GM20431 (cell line): ENCODE data around the gene CALML5.

Source experiments
- in situ Hi-C: fragments of 300-500 bp; cut with MseI, MboI; formaldehyde crosslinking; loops from one replicate; pipeline ENCODE4 v1.15.0; 2020; ENCODE audit warnings: low sequenced_read_pairs; ENCODE audit not compliant: unreplicated experiment

Gene CALML5

DNA sequence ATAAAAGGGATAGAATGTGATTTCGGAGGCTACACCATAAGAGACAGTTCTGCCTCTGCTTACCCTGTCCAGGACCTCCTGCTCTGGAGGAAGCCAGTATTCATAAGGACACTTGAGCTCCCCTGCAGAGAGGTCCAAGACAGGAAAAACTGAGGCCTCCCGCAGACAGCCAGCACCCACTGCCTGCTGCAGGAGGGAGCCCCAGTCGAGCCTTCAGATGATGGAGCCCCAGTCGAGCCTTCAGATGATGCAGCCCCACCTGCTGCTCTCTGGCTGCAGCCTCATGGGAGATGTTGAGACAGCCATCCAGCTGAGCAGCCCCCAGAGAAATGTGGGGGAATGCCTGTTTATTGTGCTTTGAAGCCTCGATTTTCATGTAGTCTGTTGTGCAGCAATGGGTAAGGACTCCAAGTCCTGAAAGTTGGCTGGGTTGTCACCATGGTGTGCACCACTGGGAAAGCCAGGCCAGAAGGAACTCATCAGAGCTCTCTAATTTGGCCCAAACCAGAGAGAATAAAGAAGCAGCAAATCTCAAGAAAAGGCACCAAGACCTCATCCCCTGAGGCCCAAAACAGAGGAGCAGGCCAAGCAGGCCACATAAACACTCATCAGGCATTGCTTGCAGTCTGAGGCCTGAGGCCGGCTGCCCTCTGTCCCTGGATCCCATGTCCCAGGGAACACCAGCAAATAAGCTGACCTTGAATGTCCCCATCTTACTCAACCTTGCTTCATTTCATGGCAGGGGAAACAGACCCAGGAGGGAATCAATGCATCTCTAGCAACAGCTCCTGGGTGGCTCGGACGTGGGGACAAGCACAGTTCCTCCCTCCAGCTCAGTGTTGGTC lies 30.9 kb downstream of the CALML5 start:
- in situ Hi-C loops: no loop called here

DNA sequence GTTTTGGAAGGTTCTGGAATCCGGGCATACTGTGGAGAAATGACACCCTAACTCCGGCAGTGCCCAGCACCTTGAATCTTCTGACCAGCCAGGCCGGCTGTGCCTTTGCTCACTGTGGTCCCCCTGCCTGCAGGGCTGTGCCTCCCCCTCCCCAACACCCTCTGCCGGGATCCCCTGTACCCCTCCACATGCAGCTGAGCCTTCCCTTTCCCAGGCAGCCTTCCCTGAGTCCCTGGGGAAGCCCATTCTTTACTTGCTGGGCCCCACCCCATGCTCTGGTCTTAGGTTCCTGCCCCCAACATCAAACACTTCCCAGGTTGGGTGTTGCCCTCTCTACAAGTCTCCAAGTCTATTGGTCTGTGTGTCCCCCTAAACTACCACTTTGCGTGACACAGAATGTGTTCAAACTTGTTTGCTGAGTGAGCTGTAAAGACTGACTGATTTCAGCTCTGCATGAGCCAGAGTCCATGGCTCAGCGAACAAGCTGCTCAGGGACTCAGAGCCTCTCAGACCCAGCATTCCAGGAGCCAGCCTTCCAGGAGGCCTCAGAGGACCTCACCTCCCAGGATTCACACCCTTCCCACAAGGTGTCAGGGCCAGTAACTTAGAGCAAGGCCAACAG lies 31.6 kb downstream of the CALML5 start:
- in situ Hi-C loops: no loop called here

DNA sequence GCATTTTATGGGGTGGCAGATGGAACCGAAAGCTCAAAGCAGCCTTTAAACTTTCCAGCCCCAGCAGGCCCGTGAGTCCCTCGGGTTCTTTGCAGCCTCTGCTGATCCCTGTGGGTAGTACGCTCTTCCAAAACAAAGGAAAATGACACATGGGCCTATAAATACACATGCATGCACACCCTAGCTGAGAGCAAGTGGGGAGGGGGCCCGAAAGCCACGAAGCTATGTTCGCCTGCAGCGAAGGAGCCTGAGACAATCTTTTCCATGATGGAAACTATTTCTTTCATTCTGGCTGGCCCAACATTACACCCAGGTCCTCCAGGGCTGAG lies 32.2 kb downstream of the CALML5 start:
- in situ Hi-C loops: no loop called here

DNA sequence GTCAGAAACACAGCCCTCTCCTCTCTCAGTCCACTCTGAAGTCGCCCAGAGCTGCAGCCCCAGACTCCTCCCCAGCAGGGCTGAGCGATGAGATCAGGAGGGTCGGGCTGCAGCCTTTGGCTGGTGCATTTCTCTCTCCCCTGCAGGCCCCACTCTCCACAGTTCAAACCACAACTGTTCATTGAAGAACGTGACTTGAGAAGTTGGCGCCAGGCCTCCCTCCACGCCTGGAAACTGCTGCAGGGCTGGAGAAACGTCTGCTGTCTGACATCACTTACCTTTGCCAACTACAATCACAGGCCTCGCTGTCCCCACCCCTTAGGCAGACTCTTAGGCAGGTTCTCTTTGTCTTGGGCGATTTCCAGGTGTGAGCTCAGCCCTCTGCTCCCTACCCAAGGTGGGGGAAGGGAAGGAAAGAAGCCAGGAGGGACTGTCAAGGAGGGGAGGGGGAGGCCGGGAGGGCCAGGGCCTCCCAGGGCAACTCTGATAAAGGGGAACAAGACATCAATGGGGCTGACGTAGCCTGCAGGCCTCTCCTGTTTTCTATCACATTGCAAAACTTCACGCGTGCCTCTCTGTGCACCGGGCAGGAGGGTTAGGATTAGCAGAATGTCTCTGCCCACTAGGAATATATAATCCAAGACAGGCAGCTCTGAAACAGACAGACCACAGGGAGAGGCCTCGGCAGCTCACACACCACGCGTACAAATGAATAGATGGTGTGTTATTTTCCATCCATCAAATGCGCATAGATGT lies 32.7 kb downstream of the CALML5 start:
- in situ Hi-C loops: no loop called here

DNA sequence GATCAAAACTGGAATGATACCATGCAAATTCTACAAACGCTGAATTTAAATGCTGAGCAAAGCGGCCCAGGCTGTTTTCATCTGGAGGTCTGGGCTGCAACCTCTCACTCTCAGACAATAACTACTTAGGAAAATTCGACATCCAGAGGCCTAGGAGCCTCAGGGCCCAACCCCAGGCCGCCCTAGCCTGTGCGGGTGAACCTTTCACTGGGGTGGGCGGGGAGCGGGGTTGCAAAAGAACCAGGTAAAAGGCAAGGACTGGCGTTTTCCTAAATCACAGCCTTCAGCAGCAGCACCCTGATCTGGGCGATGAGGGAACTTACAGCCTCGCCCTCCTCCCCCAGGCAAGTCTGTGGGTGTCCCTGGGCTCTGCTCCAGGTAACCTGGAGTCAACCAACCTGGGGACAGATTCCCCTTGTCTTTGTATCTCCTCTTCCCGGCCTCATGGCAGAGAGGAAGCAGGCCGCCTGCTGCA lies 33.4 kb downstream of the CALML5 start:
- in situ Hi-C loops: no loop called here

DNA sequence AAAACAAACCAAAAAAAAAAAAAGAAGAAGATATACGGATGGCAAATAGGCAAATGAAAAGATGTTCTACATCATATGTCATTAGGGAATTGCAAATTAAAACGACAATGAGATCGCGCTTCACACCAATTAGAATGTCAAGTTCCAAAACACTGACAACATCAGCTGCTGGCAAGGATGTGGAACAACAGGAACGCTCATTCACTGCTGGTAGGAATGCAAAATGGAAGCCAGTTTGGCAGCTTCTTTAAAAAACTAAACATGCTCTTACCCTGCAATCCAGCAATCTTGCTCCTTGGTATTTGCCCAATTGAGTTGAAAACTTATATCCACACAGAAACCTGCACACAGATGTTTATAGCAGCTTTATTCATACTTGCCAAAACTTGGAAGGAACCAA lies 34.8 kb downstream of the CALML5 start:
- in situ Hi-C loops: no loop called here

DNA sequence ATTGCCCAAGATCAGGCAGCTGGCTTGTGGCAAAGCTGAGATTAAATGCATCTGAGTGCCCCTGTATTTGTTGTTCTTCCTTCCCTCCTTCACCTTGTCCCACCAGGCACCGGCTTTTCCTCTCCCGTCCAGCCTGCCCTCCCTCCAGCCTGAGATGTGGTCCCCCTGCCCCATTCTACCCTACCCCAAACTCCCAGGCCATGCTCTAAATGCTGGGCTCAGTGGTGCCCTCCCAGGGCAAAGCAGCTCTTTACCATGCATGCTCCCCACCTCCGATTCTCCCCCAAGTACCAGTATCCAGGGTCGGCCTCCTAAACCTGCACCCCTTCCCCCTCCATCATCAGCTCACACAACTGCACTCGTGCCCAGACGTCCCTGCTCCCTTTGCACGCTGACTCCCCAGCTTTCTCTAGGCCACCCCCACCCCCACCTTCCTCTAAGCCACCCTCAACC lies 36.5 kb downstream of the CALML5 start:
- in situ Hi-C loops: no loop called here

DNA sequence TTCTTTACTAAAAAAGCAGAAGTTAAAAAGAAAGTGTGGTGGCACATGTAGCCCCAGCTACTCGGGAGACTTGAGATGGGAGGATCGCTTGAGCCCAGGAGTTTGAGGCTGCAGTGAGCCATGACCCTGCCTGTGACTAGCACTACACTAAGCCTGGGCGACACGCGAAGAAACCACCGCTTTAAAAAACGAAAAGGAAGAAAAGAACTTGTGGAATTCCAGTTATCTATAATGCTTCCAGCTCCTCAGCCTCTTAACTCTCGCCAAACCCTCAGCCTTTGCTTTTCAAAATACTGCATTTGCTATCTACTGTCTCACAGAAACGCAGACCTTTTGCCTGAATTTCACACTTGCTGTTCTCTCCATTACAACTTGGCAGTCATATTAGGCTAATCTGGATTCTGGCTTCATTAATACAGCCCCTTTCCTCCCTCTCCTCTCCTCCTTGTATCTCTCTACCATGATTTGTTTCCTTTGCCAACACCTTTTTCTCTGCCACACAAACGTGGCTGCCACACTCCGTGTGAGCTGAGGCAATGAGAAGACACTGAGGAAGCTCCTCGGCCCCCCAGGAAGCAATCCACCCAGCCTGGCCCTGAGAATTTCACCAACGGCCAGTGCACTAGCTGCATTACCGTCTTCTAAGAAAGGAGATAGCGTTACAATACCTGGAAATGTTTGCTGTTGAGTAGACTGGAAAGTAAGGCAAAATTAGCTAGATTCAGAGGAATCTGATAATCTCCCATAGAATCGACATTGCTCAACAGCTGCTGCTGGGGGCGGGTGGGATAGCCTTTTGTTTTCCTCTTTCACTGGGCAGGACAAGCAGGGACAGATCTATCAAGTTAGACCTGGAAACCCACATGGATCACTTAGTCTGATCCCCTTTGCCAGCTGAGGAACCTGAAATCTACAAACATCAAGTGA lies 37.2 kb downstream of the CALML5 start:
- in situ Hi-C loops: no loop called here

DNA sequence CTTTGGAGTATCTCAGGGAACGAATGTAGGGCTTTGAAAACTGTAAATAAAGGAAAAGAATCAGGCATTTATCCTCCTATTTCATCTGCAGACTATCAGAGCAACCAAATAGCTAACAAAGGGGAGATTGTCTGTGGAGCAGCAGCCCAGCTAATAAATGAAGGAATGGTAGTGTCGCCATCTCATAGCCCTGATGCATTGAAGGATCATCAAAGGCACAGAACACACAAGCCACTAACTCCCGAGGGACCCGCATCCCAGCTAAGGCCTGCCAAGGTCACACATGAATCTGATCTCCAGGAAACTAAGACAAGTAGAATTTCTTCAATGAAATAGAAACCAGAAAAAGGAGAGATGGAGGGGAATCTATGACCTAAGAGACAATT lies 38.2 kb downstream of the CALML5 start:
- in situ Hi-C loops: no loop called here

DNA sequence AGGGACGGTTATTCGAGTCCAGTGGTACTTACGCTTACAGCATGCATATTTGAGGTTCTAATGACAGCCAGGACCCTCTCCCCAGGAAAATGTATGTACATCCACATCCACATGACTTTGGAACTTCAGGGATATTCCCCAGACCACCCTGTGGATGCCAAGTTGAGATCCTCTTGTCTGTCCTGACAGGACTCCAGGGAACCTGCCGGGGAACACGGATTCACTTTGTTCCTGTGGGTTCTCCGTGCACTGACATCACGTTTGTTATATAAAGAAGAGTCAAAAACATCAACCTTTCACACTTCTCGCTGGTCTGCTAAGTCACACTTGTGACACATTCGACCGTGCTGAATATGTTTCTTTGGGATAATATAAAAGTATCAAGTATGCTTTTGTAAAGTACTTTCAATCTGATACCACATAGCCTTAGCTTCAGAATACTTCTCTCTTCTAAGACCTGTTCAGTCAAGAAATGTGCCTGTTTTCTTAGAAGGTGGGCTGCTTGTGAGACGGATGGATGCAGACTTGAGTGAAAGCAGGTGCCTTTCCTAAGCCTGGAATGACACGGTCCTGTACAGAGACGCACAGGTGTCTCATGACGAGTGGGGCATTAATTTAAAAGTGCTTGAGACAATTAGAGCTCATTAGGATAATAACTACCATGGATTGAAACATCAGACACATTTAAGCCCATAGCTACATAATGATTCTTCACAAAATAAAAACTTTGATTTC lies 38.7 kb downstream of the CALML5 start:
- in situ Hi-C loops: no loop called here

DNA sequence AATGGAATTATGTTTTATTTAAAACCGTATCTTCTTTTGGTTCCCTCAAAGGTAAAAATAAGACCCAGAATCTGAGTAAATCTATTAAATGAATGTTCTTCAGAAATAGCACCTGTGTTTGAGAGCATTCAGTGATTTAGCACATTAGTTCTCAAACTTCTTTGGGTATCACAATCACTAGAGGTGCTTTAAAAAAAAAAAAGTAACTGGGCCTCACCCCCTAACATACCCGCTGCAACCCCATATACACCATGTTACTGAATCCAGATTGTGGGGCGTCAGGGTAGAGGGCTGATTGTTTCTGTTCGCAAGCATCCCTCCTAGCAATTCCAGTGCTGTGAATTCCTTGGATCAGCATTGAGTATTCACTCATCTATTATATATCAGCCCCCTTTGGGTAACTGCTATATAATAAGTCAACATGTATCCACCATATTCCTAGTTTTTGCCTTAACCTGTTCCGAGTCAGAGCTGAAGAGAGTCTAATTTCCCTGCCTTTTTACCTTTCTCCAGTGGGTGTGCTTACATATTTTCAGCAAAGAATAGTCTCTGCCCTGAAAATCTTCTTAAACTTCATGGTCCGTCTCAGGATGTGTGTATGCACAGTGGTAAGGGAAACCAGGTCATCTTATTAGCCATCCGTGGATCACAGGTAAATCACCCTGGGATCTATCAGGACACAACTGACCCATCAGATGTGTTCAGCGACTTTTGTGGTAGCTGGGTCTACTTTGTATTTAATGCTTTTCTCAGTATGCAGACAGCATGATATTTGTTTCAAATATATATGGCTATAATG lies 40.2 kb downstream of the CALML5 start:
- in situ Hi-C loops: no loop called here

DNA sequence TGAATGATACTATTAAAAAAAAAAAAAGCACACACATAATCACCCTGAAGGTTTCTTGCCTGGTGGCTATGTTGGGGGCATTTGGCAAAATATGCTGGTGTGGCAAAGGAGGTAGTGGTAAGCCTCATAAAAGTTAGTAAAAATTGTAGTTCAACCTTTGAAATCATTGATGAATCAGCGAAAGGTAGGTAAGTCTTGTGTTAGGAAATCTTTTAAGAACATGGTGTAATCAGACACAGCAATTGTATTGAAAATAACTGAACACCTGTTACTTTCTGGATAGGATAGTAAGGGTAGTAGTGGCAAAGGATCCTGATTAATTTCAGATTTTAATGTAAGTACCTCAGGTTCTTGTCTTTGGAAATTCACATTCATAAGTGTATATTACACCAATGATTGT lies 40.9 kb downstream of the CALML5 start:
- in situ Hi-C loops: no loop called here

DNA sequence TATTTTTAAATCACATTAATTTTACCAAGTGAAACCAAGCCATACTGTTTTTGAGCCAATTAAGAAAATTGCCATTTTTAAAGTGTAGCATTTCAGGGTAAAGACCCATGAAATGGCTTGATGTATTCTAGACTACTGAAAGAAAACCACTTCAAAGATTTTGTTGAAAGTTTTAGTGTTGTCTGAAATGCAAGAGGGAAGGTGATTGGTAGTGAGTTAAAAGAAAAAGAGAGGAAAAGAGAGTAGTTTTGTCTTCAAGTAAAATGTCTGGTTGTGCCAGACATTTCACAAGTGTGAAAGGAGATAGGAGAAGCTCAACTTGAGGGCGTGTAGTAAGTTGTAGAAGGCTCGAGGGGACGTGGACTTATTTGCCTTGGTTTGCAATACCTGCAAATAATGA lies 41.6 kb downstream of the CALML5 start:
- in situ Hi-C loops: no loop called here

DNA sequence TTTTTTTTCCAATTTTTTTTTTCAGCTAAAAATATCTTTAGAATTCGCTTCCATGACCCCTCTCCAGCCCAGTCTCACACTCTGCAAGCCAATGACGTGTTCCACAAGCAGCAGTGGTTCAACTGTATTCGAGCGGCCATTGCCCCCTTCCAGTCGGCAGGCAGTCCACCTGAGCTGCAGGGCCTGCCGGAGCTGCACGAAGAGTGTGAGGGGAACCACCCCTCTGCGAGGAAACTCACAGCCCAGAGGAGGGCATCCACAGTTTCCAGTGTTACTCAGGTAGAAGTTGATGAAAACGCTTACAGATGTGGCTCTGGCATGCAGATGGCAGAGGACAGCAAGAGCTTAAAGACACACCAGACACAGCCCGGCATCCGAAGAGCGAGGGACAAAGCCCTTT lies 42.8 kb downstream of the CALML5 start:
- in situ Hi-C loops: no loop called here

DNA sequence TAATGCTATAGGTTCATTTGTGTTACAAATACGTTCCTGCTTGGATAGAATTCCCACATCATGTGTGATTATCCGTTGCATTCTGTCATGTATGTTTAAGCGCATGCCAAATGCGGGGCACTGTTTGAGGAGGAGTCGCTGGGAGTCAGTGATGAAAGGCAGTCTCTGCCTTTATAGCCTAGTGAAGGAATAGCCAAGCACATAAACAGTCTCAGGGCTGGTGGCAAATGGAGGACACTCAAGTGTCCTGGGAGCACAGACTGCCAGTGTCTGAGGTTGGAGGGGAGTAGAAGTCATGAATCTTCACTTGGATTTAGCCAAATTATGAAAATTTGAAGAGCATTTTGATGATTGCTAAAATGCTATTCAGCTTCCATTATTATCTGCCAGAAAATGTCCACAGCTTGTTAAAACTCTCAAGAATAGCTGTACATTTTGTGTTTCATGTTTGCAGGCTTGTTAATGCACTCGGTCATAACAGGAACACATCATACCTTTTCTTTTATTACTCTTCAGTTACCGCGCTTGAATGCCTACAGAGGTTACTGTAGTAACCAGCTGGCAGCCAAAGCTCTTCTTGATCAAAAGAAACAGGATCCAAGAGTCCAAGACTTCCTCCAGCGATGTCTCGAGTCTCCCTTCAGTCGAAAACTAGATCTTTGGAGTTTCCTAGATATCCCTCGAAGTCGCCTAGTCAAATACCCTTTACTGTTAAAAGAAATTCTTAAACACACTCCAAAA lies 45.5 kb downstream of the CALML5 start:
- in situ Hi-C loops: no loop called here

DNA sequence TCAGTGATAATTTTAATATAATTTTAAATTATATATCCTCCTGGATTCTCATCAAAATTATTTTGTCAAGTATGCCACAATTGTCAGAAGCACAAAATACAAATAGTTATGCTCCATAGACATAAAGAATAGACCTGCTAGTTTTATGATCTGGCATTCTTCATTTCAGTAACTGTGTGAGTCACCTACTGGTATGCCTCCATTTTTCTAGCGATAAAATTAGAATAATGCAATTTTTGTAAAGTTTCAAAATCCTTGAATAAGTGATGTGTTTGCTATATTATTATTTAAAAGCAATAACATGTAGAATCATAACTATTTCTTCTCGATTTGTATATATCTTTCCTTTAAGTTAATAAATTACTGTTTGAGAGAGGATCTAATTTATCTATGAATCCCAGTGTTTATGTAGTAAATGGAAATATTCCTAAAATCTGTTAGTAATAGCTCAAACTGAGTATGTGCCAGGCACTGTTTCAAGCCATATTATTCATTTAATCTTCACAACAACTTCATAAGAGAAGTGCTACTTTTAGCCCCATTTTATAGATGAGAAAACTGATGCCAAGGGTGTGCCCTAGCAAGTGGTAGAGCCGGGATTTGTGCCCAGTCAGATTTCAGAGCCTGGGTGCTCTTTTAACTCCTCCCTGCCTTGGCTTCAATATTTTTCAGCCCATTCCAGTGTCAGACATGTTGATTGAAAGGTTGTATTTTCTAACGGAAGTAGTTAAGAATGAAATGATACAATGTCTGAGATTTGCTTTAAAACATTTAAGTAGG lies 48.6 kb downstream of the CALML5 start:
- in situ Hi-C loops: no loop called here

DNA sequence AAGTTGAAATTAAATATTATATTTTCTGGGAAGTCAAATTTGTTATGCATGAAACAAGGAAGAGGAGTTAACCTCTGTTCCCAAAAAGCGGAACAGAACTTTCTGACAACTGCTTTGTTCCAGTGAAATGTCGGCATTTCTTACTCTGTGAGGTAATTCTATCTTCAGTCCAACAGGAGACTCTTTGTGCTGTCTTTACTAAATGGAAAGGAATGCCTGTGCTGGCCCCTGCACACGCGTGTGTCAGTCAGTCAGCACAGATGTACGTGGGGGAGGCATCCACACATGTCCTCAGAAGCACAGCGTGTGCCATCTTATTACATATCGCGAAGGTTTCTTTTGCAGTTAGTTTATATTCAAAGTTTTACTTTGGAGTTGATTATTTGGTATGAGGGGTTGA lies 49.5 kb downstream of the CALML5 start:
- in situ Hi-C loops: loop anchor here (10.0 kb wide), 1 partner anchor 175 kb away; no protein-coding TSS in a partner anchor
